RKO (cell line): Measurements from ENCODE around the gene NCCRP1.

Source experiments
- DNase-seq: peaks from one replicate; pipeline ENCODE4 v3.0.0-alpha.2; 2016; ENCODE audit warnings: low spot score

NCCRP1 gene, protein sequence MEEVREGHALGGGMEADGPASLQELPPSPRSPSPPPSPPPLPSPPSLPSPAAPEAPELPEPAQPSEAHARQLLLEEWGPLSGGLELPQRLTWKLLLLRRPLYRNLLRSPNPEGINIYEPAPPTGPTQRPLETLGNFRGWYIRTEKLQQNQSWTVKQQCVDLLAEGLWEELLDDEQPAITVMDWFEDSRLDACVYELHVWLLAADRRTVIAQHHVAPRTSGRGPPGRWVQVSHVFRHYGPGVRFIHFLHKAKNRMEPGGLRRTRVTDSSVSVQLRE

DNA sequence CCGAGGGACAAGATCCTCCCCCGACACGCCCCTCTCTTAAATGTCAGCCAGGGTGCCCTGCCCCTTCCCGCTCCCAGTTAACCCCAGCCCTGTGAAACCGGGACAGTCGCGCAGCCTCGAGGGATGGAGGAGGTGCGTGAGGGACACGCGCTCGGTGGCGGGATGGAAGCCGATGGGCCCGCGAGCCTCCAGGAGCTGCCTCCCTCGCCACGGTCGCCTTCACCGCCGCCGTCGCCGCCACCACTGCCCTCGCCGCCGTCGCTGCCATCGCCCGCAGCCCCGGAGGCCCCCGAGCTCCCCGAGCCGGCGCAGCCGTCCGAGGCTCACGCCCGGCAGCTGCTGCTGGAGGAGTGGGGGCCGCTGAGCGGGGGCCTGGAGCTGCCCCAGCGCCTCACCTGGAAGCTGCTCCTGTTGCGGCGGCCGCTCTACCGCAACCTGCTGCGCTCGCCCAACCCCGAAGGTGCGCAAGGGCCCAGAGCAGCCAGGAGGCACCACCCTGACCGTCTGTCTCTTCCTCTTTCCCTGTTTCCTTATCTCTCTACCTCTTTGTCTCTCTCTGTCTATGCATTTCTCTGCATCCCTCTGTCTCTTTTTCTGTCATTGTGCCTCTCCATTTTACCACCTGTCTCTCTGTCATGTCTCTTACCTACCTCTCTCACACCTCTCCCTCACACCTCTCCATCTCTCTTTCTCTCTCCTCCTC lies at the start of gene NCCRP1:
Gene NCCRP1 (plus strand): TSS at position 105 of the 703 bp plus-strand sequence. CDS start 19 bp downstream, at position 124.
- no peak for DNase-seq

- no peak for DNase-seq
Measured at GRCh38 chr19:39147480-39147879, 49.3 kb upstream of the NCCRP1 start.

DNA sequence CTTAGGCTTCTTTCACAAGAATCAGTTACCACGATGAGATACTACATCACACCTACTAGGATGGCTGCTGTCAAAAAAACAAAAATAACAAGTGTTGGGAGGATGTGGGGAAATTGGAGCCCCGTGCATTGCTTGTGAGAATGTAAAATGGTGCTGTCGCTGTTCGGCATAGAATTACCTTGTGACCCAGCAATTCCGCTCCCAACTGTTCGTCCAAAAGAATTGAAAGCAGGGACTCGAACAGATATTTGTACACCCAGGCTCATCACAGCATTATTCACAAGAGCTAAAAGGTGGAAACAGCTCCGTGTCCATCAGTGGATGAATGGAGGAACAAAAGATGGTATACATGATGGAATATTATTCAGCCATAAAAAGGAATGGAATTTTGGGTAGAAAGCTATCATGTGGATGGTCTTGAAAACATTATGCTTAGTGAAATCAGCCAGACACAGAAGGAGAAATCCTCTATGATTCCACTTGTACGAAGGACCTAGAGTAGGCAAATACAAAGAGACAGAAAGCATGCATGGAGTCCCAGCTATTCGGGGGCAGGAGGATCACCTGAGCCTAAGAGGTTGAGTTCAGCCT lies 47.7 kb upstream of the NCCRP1 start:
- no peak for DNase-seq

DNA sequence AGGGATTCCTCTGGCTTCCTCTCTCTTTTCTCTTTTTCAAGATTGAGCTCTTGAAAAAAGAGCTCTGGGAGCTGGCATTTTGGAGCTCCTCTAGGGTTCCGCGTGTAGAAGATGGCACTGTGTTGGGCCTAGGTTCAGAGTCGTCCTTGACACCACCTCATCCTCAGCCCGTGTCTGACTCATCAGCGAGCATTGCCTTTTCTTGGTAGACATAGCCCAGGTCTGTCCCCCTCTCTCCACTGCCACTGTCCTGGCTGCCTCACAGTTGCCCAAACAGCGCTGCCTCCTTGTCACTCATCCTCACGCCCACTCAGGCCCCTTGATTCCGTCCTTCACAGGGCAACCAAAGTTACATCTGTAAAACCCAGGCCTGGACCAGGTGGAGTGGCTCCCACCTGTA lies 46.5 kb upstream of the NCCRP1 start:
- DNase-seq: no peak

GRCh38 chr19:39150807-39151600 lies 45.8 kb upstream of the NCCRP1 start:
- DNase-seq: no peak

GRCh38 chr19:39152066-39152465 lies 44.7 kb upstream of the NCCRP1 start:
- no peak for DNase-seq

DNA sequence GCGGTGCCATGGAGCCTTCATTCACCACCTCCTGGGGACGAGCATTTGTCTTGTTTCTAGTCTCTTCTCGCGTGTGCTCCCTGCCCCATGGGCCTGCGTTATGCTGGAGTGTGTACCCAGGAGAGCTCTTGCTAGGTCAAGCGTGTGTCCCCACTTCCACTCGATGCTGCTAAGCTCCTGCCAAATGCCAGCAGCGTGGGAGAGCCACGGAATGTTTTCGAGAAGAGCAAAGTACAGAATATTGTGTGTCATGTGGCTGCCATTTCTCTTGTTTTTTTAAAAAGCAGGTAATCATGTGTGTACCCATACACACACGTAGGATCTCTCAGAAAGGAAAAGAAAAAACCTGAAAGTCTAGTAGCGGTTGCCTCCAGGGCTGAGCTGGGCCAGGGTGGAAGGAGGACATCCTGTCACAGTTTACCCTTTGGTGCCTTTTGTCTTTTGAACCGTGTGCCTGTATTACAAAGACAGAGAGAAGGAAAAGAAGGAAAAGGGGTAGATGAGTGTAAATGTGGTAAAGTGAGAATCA lies 42.6 kb upstream of the NCCRP1 start:
- DNase-seq: no peak

DNA sequence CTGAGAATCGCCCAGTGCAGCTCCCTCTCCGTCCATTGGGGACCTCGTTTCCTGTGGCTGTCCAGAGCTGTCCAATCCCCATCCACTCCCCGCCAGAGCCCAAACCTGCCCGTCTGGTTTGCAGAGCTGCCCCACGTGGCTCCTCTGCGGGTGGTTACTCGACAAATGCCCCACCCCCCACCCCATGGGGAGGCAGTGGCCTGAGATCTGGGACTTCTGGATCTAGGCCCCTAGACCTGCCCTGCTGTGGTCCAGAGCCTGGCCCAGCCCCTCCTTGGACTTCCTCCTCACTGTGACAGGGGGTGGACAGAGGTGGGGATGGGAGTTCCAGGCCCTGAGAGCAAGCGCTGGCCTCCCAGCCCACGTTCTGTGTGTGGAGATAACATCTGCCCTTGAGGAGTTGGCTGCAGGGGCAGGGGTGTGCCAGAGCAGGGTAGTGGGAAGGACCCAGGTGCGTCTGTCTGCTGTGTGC lies 42.1 kb upstream of the NCCRP1 start:
- no peak for DNase-seq

DNA sequence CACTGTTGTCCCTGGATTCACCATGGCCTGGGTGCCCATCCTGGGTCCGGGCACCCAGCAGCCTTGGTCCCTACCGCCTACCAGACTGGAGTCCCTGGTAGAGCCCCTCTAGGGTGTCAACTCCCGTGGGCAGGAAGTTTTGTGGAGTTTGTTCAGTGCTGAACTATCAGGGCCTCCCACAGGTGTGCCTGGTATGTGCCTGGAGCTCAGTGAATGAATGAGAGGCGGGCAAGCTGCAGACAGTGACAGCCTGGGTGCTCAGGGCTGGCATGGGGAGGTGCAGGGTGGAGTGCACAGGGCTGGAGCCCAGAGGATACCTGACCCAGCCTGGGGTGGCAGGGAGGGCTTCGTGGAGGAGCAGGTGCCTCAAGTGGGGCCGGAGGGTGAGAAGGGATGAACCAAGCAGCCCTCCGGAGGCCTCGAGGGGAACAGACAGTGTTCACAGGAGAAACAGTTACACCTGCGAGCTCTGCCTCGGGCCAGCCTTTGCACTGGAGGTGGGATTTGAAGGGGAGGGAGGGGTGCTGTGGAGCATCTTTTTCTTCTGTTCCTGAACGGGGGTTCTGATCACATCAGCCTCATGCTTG lies 41.6 kb upstream of the NCCRP1 start:
- DNase-seq: no peak

GRCh38 chr19:39155741-39156140 lies 41.0 kb upstream of the NCCRP1 start:
- DNase-seq: no peak

GRCh38 chr19:39156326-39157230 lies 40.2 kb upstream of the NCCRP1 start:
- DNase-seq: no peak

- DNase-seq: no peak
Measured at GRCh38 chr19:39157275-39157996, 39.3 kb upstream of the NCCRP1 start.

DNA sequence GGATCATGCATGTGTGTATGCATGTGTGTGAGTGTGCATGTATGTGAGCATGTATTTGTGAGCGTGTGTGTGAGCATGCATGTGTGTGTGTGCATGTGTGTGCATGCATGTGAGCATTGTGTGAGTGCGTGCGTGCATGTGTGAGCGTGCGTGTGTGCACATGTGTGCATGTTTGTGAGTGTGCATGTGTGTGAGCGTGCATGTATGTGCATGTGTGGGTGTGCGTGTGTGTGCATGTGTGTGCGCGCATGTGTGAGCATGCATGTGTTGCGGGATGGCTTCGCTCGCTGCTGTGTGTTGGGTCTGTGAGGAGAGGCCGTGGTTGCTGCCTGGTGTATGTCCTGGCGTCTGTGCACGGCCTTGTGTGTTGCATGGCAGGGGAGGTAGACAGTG lies 38.8 kb upstream of the NCCRP1 start:
- no peak for DNase-seq

GRCh38 chr19:39158646-39159260 lies 38.0 kb upstream of the NCCRP1 start:
- no peak for DNase-seq

DNA sequence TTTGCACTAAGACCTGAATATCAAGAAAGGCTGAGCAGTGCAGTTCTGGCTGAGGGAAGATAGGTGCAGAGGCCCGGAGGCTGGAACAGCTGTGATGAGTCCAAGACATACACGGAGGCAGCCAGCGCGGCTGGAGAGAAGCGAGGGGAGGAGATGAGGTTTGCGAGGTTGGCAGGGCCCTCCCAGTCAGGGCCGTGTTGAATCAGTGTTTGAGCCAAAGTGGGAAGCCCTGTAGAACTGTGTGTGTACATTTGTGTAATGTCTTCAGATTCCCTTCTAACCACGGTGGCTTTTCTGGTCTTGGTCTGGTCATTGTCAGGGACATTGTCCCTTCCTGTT lies 36.3 kb upstream of the NCCRP1 start:
- DNase-seq: no peak

DNA sequence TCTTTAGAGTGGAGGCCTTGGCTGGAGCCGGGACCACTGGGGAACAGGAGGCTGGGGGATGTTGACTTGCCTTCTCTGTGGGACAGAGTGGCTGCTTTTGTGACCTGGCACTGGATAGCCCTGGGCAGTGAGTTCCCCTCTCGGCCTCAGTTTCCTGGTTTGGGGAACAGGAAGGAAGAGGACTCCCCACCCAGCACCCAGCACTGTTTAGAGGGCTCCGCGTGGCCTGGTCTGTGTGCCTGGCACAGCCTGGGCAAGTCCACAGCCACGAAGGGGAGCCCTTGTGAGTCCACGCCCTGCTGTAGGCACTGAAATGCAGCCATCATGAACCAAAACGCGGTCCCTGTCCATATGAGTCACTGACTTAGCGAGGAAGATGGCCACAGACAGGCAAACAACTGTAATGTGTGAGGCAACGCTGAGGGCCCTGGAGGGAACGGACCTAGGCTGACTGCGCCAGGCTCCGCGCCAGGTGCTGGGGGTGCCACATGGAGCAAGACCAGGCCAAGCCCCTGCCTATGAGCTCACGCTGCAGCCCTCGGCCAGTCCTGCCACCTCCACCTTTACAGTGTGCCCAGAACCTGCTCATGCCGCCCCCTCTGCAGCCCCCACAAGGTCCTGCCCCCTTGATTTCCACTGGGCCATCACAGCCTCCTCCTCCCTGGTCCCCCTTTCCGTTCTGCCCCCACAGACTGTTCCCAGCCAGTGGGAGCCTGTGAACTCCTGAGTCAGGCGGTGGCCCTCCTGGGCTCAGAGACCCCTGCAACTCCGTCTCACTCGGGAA lies 35.7 kb upstream of the NCCRP1 start:
- DNase-seq: no peak

- no peak for DNase-seq
Measured at GRCh38 chr19:39162441-39163043, 34.2 kb upstream of the NCCRP1 start.

- DNase-seq: no peak
Measured at GRCh38 chr19:39163621-39164020, 33.1 kb upstream of the NCCRP1 start.
